ENCODE data around the gene ZNF503.

Gene ZNF503

GRCh38 chr10:75407713-75408508 is 6.3 kb upstream of the ZNF503 start:
- DNase-seq (ENCODE audit: low read depth in 1 of 2, low spot score in 1 of 2): no peak
- in situ Hi-C loops (cut with HindIII; ENCODE audit: low pct_unique_long_range_greater_than_20kb, low sequenced_read_pairs): no loop called here
- TF ChIP-seq JUND (IDR thresholded peaks at IDR 0.05; ENCODE audit: low read depth): no peak

- in situ Hi-C loops (cut with HindIII; ENCODE audit: low pct_unique_long_range_greater_than_20kb, low sequenced_read_pairs): no loop called here
- DNase-seq (ENCODE audit: low read depth in 1 of 2, low spot score in 1 of 2): no peak
- no peak for TF ChIP-seq JUND (IDR thresholded peaks at IDR 0.05; ENCODE audit: low read depth)
Measured at GRCh38 chr10:75407224-75407712, 5.7 kb upstream of the ZNF503 start.

- in situ Hi-C loops (cut with HindIII; ENCODE audit: low pct_unique_long_range_greater_than_20kb, low sequenced_read_pairs): no loop called here
- no peak for DNase-seq (ENCODE audit: low read depth in 1 of 2, low spot score in 1 of 2)
- TF ChIP-seq JUND (IDR thresholded peaks at IDR 0.05; ENCODE audit: low read depth): no peak
Measured at GRCh38 chr10:75406462-75407223, 5.1 kb upstream of the ZNF503 start.

- in situ Hi-C loops (cut with HindIII; ENCODE audit: low pct_unique_long_range_greater_than_20kb, low sequenced_read_pairs): no loop called here
- TF ChIP-seq JUND (IDR thresholded peaks at IDR 0.05; ENCODE audit: low read depth): no peak
- DNase-seq (ENCODE audit: low read depth in 1 of 2, low spot score in 1 of 2): no peak
Measured at GRCh38 chr10:75405598-75406461, 4.3 kb upstream of the ZNF503 start.

- no peak for TF ChIP-seq JUND (IDR thresholded peaks at IDR 0.05; ENCODE audit: low read depth)
- in situ Hi-C loops (cut with HindIII; ENCODE audit: low pct_unique_long_range_greater_than_20kb, low sequenced_read_pairs): no loop called here
- DNase-seq (ENCODE audit: low read depth in 1 of 2, low spot score in 1 of 2): no peak
Measured at GRCh38 chr10:75404815-75405597, 3.4 kb upstream of the ZNF503 start.

- TF ChIP-seq JUND (IDR thresholded peaks at IDR 0.05; ENCODE audit: low read depth): no peak
- in situ Hi-C loops (cut with HindIII; ENCODE audit: low pct_unique_long_range_greater_than_20kb, low sequenced_read_pairs): no loop called here
- DNase-seq (ENCODE audit: low read depth in 1 of 2, low spot score in 1 of 2): no peak
Measured at GRCh38 chr10:75403939-75404814, 2.6 kb upstream of the ZNF503 start.

- peak; percentile 59 to 91 for DNase-seq (ENCODE audit: low read depth in 1 of 2, low spot score in 1 of 2)
- no peak for TF ChIP-seq JUND (IDR thresholded peaks at IDR 0.05; ENCODE audit: low read depth)
- in situ Hi-C loops (cut with HindIII; ENCODE audit: low pct_unique_long_range_greater_than_20kb, low sequenced_read_pairs): no loop called here
Measured at GRCh38 chr10:75403144-75403938, 1.8 kb upstream of the ZNF503 start.

GRCh38 chr10:75402486-75403143 is 1.1 kb upstream of the ZNF503 start:
- peak; percentile 23 to 62 for DNase-seq (ENCODE audit: low read depth in 1 of 2, low spot score in 1 of 2)
- no peak for TF ChIP-seq JUND (IDR thresholded peaks at IDR 0.05; ENCODE audit: low read depth)
- in situ Hi-C loops (cut with HindIII; ENCODE audit: low pct_unique_long_range_greater_than_20kb, low sequenced_read_pairs): no loop called here

- in situ Hi-C loops (cut with HindIII; ENCODE audit: low pct_unique_long_range_greater_than_20kb, low sequenced_read_pairs): no loop called here
- DNase-seq (ENCODE audit: low read depth in 1 of 2, low spot score in 1 of 2): peak; percentile 74 to 83
- TF ChIP-seq JUND (IDR thresholded peaks at IDR 0.05; ENCODE audit: low read depth): no peak
Measured at GRCh38 chr10:75400771-75401568, 594 bp downstream of the ZNF503 start.
